ENCODE measurements around the gene PTPRN.

DNA sequence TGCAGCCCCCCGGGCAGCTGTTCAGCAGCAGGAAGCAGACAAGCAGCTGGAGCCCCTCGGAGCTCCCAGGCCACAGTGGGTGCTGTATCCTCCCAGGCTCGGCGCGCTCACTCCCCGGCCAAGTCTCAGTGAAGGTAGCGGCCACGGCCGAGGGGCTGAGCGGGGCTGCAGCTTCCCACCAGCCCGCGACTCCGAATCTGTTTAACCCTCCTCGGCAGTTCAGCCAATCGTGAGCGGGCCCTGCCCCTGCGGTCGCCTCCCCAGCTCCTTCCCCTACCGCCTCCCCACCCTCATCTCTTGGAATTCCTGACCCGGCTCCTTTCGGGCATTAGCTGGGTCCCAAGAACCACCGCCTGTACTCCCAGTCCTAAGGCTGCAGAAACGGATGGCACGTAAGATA is 23.3 kb upstream of the PTPRN start, which contains the start of gene RESP18:
- TF ChIP-seq EZH2phosphoT487 (IDR thresholded peaks at IDR 0.05; ENCODE audit: borderline replicate concordance, low read length) (no peak), CTCF (IDR thresholded peaks at IDR 0.05; ENCODE audit: low read depth, low read length, poor library complexity, severe bottlenecking) (no peak)
